ENCODE results near the gene GPA33. TPM values are rescaled to one million over a fixed set of nuclear protein-coding genes. Genes with fewer than 3 reads are reported as not detected.

GPA33 gene
- polyA plus RNA-seq, 1 of the 3 experiments (the other 2 are of a cell fraction) = not detected

DNA sequence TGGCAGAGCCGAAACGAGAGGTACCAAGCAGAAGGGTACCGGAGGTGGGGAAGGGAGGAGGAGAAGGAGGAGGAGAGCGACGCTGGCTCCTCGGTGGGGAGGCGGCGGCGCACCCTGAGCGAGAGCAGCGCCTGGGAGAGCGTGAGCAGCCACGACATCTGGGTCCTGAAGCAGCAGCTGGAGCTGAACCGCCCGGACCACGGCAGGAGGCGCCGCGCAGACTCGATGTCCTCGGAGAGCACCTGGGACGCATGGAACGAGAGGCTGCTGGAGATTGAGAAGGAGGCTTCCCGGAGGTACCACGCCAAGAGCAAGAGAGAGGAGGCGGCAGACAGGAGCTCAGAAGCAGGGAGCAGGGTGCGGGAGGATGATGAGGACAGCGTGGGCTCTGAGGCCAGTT, 36.1 kb upstream of the GPA33 start:
- 66% methylated on average over 28 of the region's 28 CpGs for WGBS (ENCODE audit: low lambda C conversion rate)
- Histone ChIP-seq H3K4me2 (no peak overlapping the region), H3F3A (replicated peaks; ENCODE audit: insufficient read depth) (no peaks in the 10 kb centered on the region), H3K4me3 (ENCODE audit: low read depth in 2 of 2, low read length in 1 of 2) (no peak overlapping the region), H2AFZ (ENCODE audit: low read depth) (no peak overlapping the region), H4K20me1 (ENCODE audit: insufficient read depth) (no peaks in the 10 kb centered on the region), H3K9ac (no peak overlapping the region), H3K27ac (ENCODE audit: low read depth in 2 of 2, low read length in 1 of 2) (no peak overlapping the region), H3K27me3 (ENCODE audit: insufficient read depth) (peaks cover 9% of the 10 kb centered on the region; the same call in 1 of the 2 replicates), H3K9me3 (no peaks in the 10 kb centered on the region), H3K9me2 (no peaks in the 10 kb centered on the region), H3K4me1 (ENCODE audit: control insufficient read depth in 1 of 2, insufficient read depth in 2 of 2, low read depth in 1 of 2, low read length in 1 of 2) (peaks cover 0 to 4% of the 10 kb centered on the region in 2 experiments; a peak in 2 of 4 replicates), H3K36me3 (replicated peaks in 1 of 2; ENCODE audit: control insufficient read depth in 1 of 2, insufficient read depth in 2 of 2, low read length in 1 of 2) (no peaks in the 10 kb centered on the region), H3K79me2 (ENCODE audit: insufficient read depth) (no peaks in the 10 kb centered on the region)
- DNase-seq = no peak
- no peak for TF ChIP-seq FOXM1 (IDR thresholded peaks at IDR 0.05; ENCODE audit: low read depth)
- CTCF ChIA-PET = interaction anchor here (2.8 kb wide), 1 partner anchor 60 kb away, joined by 15 read pairs; no protein-coding TSS in a partner anchor
- POLR2A ChIA-PET = no interaction called here

DNA sequence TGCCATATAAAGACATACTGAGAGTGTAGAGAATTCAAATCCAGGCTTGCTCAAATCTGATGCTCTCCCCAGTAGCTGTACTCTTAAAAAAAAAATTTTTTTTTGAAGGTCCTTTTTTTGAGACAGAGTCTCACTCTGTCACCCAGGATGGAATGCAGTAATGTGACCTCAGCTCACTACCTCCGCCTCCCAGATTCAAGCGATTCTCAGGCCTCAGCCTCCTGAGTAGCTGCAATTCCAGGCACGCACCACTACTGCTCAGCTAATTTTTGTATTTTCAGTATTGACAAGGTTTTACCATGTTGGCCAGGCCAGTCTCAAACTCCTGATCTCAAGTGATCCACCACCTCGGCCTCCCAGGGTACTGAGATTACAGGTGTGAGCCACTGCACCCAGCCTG, 32.4 kb upstream of the GPA33 start:
- WGBS (ENCODE audit: low lambda C conversion rate) = 86% methylated on average over 4 of the region's 4 CpGs
- H3K4me3 ChIP-seq (ENCODE audit: low read depth in 2 of 2, low read length in 1 of 2) = no peak overlapping the region
- no peaks in the 10 kb centered on the region for H3K9me2 ChIP-seq
- peaks cover 0 to 7% of the 10 kb centered on the region in 2 experiments; a peak in 2 of 4 replicates for H3K4me1 ChIP-seq (ENCODE audit: control insufficient read depth in 1 of 2, insufficient read depth in 2 of 2, low read depth in 1 of 2, low read length in 1 of 2)
- CTCF ChIA-PET = interaction anchor here (0.6 to 1.3 kb wide), 2 partner anchors 63 to 146 kb away, joined by 3 read pairs; no protein-coding TSS in a partner anchor
- no peak overlapping the region for H3K9ac ChIP-seq
- DNase-seq = no peak
- no peak overlapping the region for H3K27ac ChIP-seq (ENCODE audit: low read depth in 2 of 2, low read length in 1 of 2)
- no peaks in the 10 kb centered on the region for H4K20me1 ChIP-seq (ENCODE audit: insufficient read depth)
- no peak overlapping the region for H3K4me2 ChIP-seq
- no peaks in the 10 kb centered on the region for H3K9me3 ChIP-seq
- TF ChIP-seq, protein P1, sequence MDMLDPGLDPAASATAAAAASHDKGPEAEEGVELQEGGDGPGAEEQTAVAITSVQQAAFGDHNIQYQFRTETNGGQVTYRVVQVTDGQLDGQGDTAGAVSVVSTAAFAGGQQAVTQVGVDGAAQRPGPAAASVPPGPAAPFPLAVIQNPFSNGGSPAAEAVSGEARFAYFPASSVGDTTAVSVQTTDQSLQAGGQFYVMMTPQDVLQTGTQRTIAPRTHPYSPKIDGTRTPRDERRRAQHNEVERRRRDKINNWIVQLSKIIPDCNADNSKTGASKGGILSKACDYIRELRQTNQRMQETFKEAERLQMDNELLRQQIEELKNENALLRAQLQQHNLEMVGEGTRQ (IDR thresholded peaks at IDR 0.05; ENCODE audit: borderline replicate concordance, low read depth, low read length) = no peak
- TF ChIP-seq MAX (IDR thresholded peaks at IDR 0.05; ENCODE audit: low read depth) = no peak
- TF ChIP-seq, protein P2, sequence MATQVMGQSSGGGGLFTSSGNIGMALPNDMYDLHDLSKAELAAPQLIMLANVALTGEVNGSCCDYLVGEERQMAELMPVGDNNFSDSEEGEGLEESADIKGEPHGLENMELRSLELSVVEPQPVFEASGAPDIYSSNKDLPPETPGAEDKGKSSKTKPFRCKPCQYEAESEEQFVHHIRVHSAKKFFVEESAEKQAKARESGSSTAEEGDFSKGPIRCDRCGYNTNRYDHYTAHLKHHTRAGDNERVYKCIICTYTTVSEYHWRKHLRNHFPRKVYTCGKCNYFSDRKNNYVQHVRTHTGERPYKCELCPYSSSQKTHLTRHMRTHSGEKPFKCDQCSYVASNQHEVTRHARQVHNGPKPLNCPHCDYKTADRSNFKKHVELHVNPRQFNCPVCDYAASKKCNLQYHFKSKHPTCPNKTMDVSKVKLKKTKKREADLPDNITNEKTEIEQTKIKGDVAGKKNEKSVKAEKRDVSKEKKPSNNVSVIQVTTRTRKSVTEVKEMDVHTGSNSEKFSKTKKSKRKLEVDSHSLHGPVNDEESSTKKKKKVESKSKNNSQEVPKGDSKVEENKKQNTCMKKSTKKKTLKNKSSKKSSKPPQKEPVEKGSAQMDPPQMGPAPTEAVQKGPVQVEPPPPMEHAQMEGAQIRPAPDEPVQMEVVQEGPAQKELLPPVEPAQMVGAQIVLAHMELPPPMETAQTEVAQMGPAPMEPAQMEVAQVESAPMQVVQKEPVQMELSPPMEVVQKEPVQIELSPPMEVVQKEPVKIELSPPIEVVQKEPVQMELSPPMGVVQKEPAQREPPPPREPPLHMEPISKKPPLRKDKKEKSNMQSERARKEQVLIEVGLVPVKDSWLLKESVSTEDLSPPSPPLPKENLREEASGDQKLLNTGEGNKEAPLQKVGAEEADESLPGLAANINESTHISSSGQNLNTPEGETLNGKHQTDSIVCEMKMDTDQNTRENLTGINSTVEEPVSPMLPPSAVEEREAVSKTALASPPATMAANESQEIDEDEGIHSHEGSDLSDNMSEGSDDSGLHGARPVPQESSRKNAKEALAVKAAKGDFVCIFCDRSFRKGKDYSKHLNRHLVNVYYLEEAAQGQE (IDR thresholded peaks at IDR 0.05; ENCODE audit: low read depth, low read length) = no peak
- no peak for TF ChIP-seq NRF1 (IDR thresholded peaks at IDR 0.05; ENCODE audit: low read depth, low read length)
- no peak for TF ChIP-seq RFX5 (IDR thresholded peaks at IDR 0.05; ENCODE audit: low read length)
- no peaks in the 10 kb centered on the region for H3K36me3 ChIP-seq (replicated peaks in 1 of 2; ENCODE audit: control insufficient read depth in 1 of 2, insufficient read depth in 2 of 2, low read length in 1 of 2)
- H3K79me2 ChIP-seq (ENCODE audit: insufficient read depth) = no peaks in the 10 kb centered on the region
- POLR2A ChIA-PET = interaction anchor here (0.7 kb wide), 1 partner anchor 283 kb away, joined by 3 read pairs; the partner anchor contains the start of gene POGK
- H3F3A ChIP-seq (replicated peaks; ENCODE audit: insufficient read depth) = no peaks in the 10 kb centered on the region
- H2AFZ ChIP-seq (ENCODE audit: low read depth) = no peak overlapping the region
- H3K27me3 ChIP-seq (ENCODE audit: insufficient read depth) = peaks cover 5% of the 10 kb centered on the region; the same call in 1 of the 2 replicates

All from SK-N-SH (cell line).